ENCODE measurements around the gene RBM27.
"Not testable (repeated sequence)": the region's sequence is repeated elsewhere in the genome, so short reads cannot be mapped to it uniquely, and the experiment has no call there.

RBM27 gene

GRCh38 chr5:146203011-146203871 is at the start of gene RBM27:
Gene RBM27, plus strand, starts transcription at chr5:146203605. Its CDS starts 161 bp downstream, at chr5:146203766.
- H3K9me3 ChIP-seq (ENCODE audit: low read length): no peaks in the 10 kb centered on the region
- H3K4me1 ChIP-seq (ENCODE audit: insufficient read depth, low read length): peaks cover 8% of the 10 kb centered on the region
- H3K27me3 ChIP-seq (ENCODE audit: insufficient read depth, low read length): no peaks in the 10 kb centered on the region
- H3K36me3 ChIP-seq (ENCODE audit: insufficient read depth, low read length): no peaks in the 10 kb centered on the region
- peak within 1 kb of the TSS; percentile 91 for H2AFZ ChIP-seq (ENCODE audit: low read depth, low read length)
- peak within 1 kb of the TSS; percentile 87 for H3K4me3 ChIP-seq (ENCODE audit: low read length)

DNA sequence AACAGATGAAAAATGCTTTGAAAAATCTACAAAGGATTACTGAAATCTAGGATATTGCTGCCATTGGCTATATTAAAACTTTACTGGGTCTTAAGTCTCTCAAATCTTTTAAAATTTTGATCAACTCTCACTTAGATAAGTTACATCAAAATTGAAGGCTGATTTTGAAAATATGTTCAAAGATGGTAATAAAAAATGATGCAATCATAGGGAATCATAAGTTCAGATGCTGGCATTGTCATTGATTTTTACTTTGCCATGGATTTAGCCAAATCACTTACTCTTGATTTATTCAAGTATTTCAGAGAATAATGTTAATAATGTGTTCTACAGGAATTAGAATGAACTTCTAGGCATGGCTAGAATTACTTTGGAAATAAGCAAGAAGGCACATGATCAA is 45.1 kb upstream of the RBM27 start:
- Histone ChIP-seq H3K9me3 (ENCODE audit: low read length) (peaks cover 10% of the 10 kb centered on the region), H3K4me1 (ENCODE audit: insufficient read depth, low read length) (no peaks in the 10 kb centered on the region), H3K27me3 (ENCODE audit: insufficient read depth, low read length) (no peaks in the 10 kb centered on the region), H3K4me3 (ENCODE audit: low read length) (no peak overlapping the region), H3K36me3 (ENCODE audit: insufficient read depth, low read length) (peaks cover 83% of the 10 kb centered on the region), H2AFZ (ENCODE audit: low read depth, low read length) (no peak overlapping the region)

- Histone ChIP-seq H3K9me3 (ENCODE audit: low read length) (peaks cover 8% of the 10 kb centered on the region), H3K4me3 (ENCODE audit: low read length) (no peak overlapping the region), H3K27me3 (ENCODE audit: insufficient read depth, low read length) (no peaks in the 10 kb centered on the region), H3K4me1 (ENCODE audit: insufficient read depth, low read length) (no peaks in the 10 kb centered on the region), H2AFZ (ENCODE audit: low read depth, low read length) (no peak overlapping the region), H3K36me3 (ENCODE audit: insufficient read depth, low read length) (peaks cover 78% of the 10 kb centered on the region)
These were observed 39.0 kb upstream of the RBM27 start for GRCh38 chr5:146164382-146164781.

DNA sequence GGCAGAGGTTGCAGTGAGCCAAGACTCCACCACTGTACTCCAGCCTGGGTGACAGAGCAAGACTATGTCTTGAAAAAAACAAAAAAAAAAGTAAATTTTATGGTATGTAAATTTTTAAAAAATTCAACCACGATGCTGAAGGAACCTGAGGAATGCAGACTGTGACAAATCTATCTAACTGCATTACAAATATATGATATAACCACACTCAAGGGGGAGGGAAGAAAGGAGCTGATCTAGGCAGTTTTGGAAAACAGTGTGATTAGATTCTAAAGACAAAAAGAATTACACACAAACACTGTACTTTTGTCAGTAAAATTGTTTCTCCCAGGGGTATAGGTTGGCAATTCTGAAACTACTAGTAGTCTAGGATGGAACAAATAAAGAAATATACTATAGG is 37.9 kb upstream of the RBM27 start:
- Histone ChIP-seq H3K4me1 (ENCODE audit: insufficient read depth, low read length) (no peaks in the 10 kb centered on the region), H3K27me3 (ENCODE audit: insufficient read depth, low read length) (no peaks in the 10 kb centered on the region), H2AFZ (ENCODE audit: low read depth, low read length) (no peak overlapping the region), H3K4me3 (ENCODE audit: low read length) (no peak overlapping the region), H3K36me3 (ENCODE audit: insufficient read depth, low read length) (peaks cover 77% of the 10 kb centered on the region), H3K9me3 (ENCODE audit: low read length) (peaks cover 8% of the 10 kb centered on the region)

DNA sequence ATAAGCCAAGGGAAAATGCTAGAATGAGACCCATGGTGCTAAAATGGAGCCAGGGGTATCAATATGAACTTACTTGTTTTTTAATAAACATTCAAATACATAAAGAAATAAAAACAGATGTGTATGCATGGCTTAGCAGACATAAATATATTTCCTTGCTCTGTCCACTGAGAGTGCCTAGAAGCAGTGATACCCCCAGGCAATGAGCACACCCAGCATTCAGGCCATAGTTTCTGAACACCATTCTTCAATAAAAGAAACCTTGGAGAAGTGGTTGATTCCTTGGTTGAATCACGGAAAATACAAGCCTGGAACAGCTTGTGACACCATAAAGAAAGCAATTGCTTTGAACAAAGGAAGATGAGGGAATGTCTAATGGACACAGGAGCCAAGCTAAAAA is 37.5 kb upstream of the RBM27 start:
- peaks cover 8% of the 10 kb centered on the region for H3K9me3 ChIP-seq (ENCODE audit: low read length)
- H3K27me3 ChIP-seq (ENCODE audit: insufficient read depth, low read length): no peaks in the 10 kb centered on the region
- no peaks in the 10 kb centered on the region for H3K4me1 ChIP-seq (ENCODE audit: insufficient read depth, low read length)
- H2AFZ ChIP-seq (ENCODE audit: low read depth, low read length): no peak overlapping the region
- H3K4me3 ChIP-seq (ENCODE audit: low read length): no peak overlapping the region
- peaks cover 78% of the 10 kb centered on the region for H3K36me3 ChIP-seq (ENCODE audit: insufficient read depth, low read length)

DNA sequence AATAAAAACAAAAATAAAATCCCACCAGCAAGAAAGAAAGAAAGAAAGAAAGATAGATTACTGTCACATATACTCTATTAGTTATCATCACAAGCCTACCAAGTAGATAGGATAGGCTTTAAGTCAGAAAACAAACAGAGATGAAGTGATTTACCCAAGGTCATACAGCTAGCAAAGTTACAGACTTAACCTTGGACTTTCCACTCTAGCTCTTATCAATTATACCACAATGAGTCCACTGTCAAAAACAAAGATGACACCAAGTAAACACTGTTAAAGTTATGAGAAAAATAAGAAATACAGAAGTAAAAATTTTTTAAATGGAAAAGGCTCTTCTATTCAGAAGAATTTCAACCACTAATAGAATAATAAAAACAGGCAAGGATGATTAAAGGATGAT is 34.3 kb upstream of the RBM27 start:
- Histone ChIP-seq H3K9me3 (ENCODE audit: low read length) (no peaks in the 10 kb centered on the region), H3K36me3 (ENCODE audit: insufficient read depth, low read length) (peaks cover 75% of the 10 kb centered on the region), H3K4me1 (ENCODE audit: insufficient read depth, low read length) (no peaks in the 10 kb centered on the region), H3K27me3 (ENCODE audit: insufficient read depth, low read length) (no peaks in the 10 kb centered on the region), H2AFZ (ENCODE audit: low read depth, low read length) (no peak overlapping the region), H3K4me3 (ENCODE audit: low read length) (no peak overlapping the region)

GRCh38 chr5:146173049-146173448 is 30.4 kb upstream of the RBM27 start:
- H3K27me3 ChIP-seq (ENCODE audit: insufficient read depth, low read length); H3K9me3 ChIP-seq (ENCODE audit: low read length); H3K4me3 ChIP-seq (ENCODE audit: low read length); H2AFZ ChIP-seq (ENCODE audit: low read depth, low read length); H3K4me1 ChIP-seq (ENCODE audit: insufficient read depth, low read length): not testable (repeated sequence)
- H3K36me3 ChIP-seq (ENCODE audit: insufficient read depth, low read length): peaks cover 69% of the 10 kb centered on the region

DNA sequence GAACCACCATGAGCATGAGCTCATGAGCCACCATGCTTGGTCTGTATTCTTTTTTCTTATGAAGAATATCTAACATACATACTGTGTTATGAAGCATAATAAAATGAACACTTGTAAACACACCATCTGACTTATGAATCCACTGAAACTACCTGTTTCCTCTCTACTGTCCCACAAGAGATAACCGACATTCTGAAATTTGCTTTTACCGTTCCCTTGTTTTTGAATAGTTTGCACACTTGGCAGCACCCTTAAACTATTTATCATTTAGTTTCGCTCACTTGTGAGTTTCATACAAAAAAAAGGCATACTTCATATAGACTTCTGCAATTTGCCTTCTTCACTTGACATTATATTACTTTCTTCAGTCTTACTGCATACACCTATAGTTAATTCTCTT is 29.8 kb upstream of the RBM27 start:
- peaks cover 66% of the 10 kb centered on the region for H3K36me3 ChIP-seq (ENCODE audit: insufficient read depth, low read length)
- H2AFZ ChIP-seq (ENCODE audit: low read depth, low read length): no peak overlapping the region
- H3K4me3 ChIP-seq (ENCODE audit: low read length): no peak overlapping the region
- no peaks in the 10 kb centered on the region for H3K27me3 ChIP-seq (ENCODE audit: insufficient read depth, low read length)
- H3K9me3 ChIP-seq (ENCODE audit: low read length): no peaks in the 10 kb centered on the region
- no peaks in the 10 kb centered on the region for H3K4me1 ChIP-seq (ENCODE audit: insufficient read depth, low read length)

DNA sequence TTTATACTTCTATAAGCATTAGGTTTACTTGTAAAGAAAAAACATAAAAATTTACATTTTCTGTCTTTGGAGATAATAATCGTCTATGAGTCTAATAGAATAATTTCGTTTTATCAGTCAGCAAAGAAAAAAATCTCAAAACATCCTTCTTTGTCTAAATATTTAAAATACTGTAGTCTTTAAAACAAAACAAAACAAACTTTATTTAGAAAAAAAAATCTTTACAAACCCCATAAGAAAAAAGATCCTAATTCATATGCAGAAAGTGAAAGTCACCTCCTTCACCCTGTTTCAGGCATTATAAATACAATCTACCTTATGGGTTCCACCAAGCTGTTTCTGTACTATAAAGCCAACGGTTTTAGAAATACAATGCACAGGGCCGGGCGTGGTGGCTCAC is 26.6 kb upstream of the RBM27 start:
- no peaks in the 10 kb centered on the region for H3K9me3 ChIP-seq (ENCODE audit: low read length)
- H3K27me3 ChIP-seq (ENCODE audit: insufficient read depth, low read length): no peaks in the 10 kb centered on the region
- H3K36me3 ChIP-seq (ENCODE audit: insufficient read depth, low read length): peaks cover 48% of the 10 kb centered on the region
- peaks cover 5% of the 10 kb centered on the region for H3K4me1 ChIP-seq (ENCODE audit: insufficient read depth, low read length)
- no peak overlapping the region for H3K4me3 ChIP-seq (ENCODE audit: low read length)
- no peak overlapping the region for H2AFZ ChIP-seq (ENCODE audit: low read depth, low read length)

GRCh38 chr5:146179696-146180095 is 23.7 kb upstream of the RBM27 start:
- peaks cover 29% of the 10 kb centered on the region for H3K36me3 ChIP-seq (ENCODE audit: insufficient read depth, low read length)
- H3K9me3 ChIP-seq (ENCODE audit: low read length): no peaks in the 10 kb centered on the region
- no peak overlapping the region for H3K4me3 ChIP-seq (ENCODE audit: low read length)
- no peak overlapping the region for H2AFZ ChIP-seq (ENCODE audit: low read depth, low read length)
- peaks cover 5% of the 10 kb centered on the region for H3K4me1 ChIP-seq (ENCODE audit: insufficient read depth, low read length)
- no peaks in the 10 kb centered on the region for H3K27me3 ChIP-seq (ENCODE audit: insufficient read depth, low read length)

DNA sequence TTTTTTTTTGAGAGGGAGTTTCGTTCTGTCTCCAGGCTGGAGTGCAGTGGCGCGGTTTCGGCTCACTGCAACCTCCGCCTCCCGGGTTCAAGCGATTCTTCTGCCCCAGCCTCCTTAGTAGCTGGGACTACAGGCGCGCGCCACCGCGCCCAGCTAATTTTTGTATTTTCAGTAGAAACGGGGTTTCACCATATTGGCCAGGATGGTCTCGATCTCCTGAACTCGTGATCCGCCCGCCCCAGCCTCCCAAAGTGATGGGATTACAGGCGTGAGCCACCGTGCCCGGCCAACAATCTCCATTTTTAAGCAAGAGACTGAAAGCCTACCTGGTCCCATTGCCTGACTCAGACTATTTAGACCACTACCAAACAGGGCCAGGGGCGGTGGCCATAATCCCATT is 20.0 kb upstream of the RBM27 start:
- not testable (repeated sequence) for H3K9me3 ChIP-seq (ENCODE audit: low read length); H3K4me1 ChIP-seq (ENCODE audit: insufficient read depth, low read length); H3K36me3 ChIP-seq (ENCODE audit: insufficient read depth, low read length); H3K27me3 ChIP-seq (ENCODE audit: insufficient read depth, low read length)
- peak overlapping the region; percentile 46 for H2AFZ ChIP-seq (ENCODE audit: low read depth, low read length)
- peak overlapping the region; percentile 81 for H3K4me3 ChIP-seq (ENCODE audit: low read length)

- Histone ChIP-seq H3K9me3 (ENCODE audit: low read length) (no peaks in the 10 kb centered on the region), H3K4me1 (ENCODE audit: insufficient read depth, low read length) (peaks cover 5% of the 10 kb centered on the region), H2AFZ (ENCODE audit: low read depth, low read length) (no peak overlapping the region), H3K36me3 (ENCODE audit: insufficient read depth, low read length) (no peaks in the 10 kb centered on the region), H3K4me3 (ENCODE audit: low read length) (no peak overlapping the region), H3K27me3 (ENCODE audit: insufficient read depth, low read length) (no peaks in the 10 kb centered on the region)
These were observed 18.2 kb upstream of the RBM27 start for GRCh38 chr5:146185161-146185560.

- Histone ChIP-seq H3K4me1 (ENCODE audit: insufficient read depth, low read length) (no peaks in the 10 kb centered on the region), H3K9me3 (ENCODE audit: low read length) (no peaks in the 10 kb centered on the region), H2AFZ (ENCODE audit: low read depth, low read length) (no peak overlapping the region), H3K36me3 (ENCODE audit: insufficient read depth, low read length) (no peaks in the 10 kb centered on the region), H3K4me3 (ENCODE audit: low read length) (no peak overlapping the region), H3K27me3 (ENCODE audit: insufficient read depth, low read length) (no peaks in the 10 kb centered on the region)
These were observed 15.0 kb upstream of the RBM27 start for GRCh38 chr5:146188358-146188757.

DNA sequence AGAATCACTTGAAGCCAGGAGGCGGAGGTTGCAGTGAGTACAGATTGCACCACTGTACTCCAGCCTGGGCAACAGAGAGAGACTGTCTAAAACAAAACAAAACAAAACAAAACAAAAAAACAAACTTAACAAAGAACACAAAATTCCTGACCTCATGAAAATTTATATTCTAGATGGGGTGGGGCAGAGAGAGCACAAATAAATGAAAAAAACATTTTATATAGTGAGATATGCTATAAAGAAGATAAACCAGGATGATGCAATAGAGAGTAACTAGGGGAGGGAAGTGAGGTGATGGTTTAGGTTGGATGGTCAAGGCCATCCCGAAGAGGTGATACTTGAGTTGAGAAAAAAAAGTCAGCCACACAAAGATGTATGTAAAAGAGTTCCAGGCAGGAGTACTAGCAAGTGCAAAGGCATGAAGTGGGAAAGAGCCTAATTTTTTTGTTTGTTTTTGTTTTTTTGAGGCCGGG is 10.8 kb upstream of the RBM27 start:
- no peaks in the 10 kb centered on the region for H3K9me3 ChIP-seq (ENCODE audit: low read length)
- H3K4me3 ChIP-seq (ENCODE audit: low read length): no peak overlapping the region
- no peak overlapping the region for H2AFZ ChIP-seq (ENCODE audit: low read depth, low read length)
- H3K27me3 ChIP-seq (ENCODE audit: insufficient read depth, low read length): no peaks in the 10 kb centered on the region
- no peaks in the 10 kb centered on the region for H3K4me1 ChIP-seq (ENCODE audit: insufficient read depth, low read length)
- no peaks in the 10 kb centered on the region for H3K36me3 ChIP-seq (ENCODE audit: insufficient read depth, low read length)

Measured in neuron (in vitro differentiated cells).